B cell (primary cell): ENCODE measurements around the gene CASP2. TPM values are rescaled to one million over a fixed set of nuclear protein-coding genes. Genes with fewer than 3 reads are reported as not detected.
A peak's percentile ranks its signal among the peaks of the same experiment; 100 is the strongest.

ENCODE experiments used
- ATAC-seq: fragments of 200-7000 bp; cut with Tn5 transposase; one replicate; pipeline ENCODE4 v1.10.0; 2021; ENCODE audit warnings: low read depth, mild to moderate bottlenecking, moderate number of reproducible peaks, moderate library complexity
- CTCF ChIA-PET: fragments of 350-600 bp; sonication (Branson Sonifier 250); formaldehyde crosslinking; loops from one replicate; lab custom pipeline; 2021; ENCODE audit warnings: antibody characterized with exemption, inconsistent platforms; lab: Charles Lee
- POLR2A ChIA-PET: fragments of 350-600 bp; sonication (Branson Sonifier 250); formaldehyde crosslinking; loops from one replicate; lab custom pipeline; 2021; ENCODE audit warnings: antibody characterized with exemption; lab: Charles Lee
- DNase-seq: peaks from one replicate; pipeline ENCODE4 v3.0.0; 2013
- H2AFZ ChIP-seq: 2 replicates; pipeline ENCODE4 v1.6.1; 2012; ENCODE audit warnings: mild to moderate bottlenecking, low read depth, low read length; ENCODE audit not compliant: insufficient read depth, poor library complexity, severe bottlenecking
- H3K27ac ChIP-seq, 2 donors: 1 replicate in 1 of 2; 2 replicates in 1 of 2; pipeline ENCODE4 v1.5.1; 2012 to 2013; ENCODE audit warnings: low read length in 2 of 2, mild to moderate bottlenecking in 2 of 2, moderate library complexity in 1 of 2
- H3K27me3 ChIP-seq, 4 experiments: fragments of 200-600 bp in 1 of 4; sonication (generic) in 1 of 4; replicated peaks in 1 of 4; 1 replicate in 2 of 4; 2 replicates in 2 of 4; pipeline versions ENCODE4 v1.6.1 to v1.7.0; 2013 to 2016; ENCODE audit warnings: low read length in 3 of 4, mild to moderate bottlenecking in 2 of 4, mixed read lengths in 1 of 4, moderate library complexity in 1 of 4; ENCODE audit not compliant: insufficient read depth in 4 of 4, control insufficient read depth in 3 of 4; ENCODE audit errors: control extremely low read depth in 1 of 4
- H3K36me3 ChIP-seq, 2 experiments: replicated peaks in 1 of 2; 1 replicate in 1 of 2; 2 replicates in 1 of 2; pipeline versions ENCODE4 v1.6.1 to v1.7.1; 2013; ENCODE audit warnings: low read length in 1 of 2; ENCODE audit not compliant: insufficient read depth in 2 of 2, control insufficient read depth in 1 of 2; ENCODE audit errors: control extremely low read depth in 1 of 2, extremely low read depth in 1 of 2
- H3K4me1 ChIP-seq, 2 donors: fragments of 200-600 bp in 1 of 2; sonication (generic) in 1 of 2; 1 replicate in 1 of 2; 2 replicates in 1 of 2; pipeline versions ENCODE4 v1.5.1 to v1.6.1; 2013 to 2017; ENCODE audit warnings: low read length in 2 of 2; ENCODE audit not compliant: control insufficient read depth in 2 of 2, insufficient read depth in 2 of 2
- H3K4me2 ChIP-seq: replicated peaks from 2 replicates; pipeline ENCODE3; 2012; ENCODE audit warnings: mild to moderate bottlenecking, low read depth, low read length; ENCODE audit not compliant: poor library complexity, severe bottlenecking
- H3K4me3 ChIP-seq, 5 experiments: fragments of 200-600 bp in 1 of 5; sonication (generic) in 1 of 5; 1 replicate in 3 of 5; 2 replicates in 2 of 5; pipeline versions ENCODE4 v1.5.1 to v1.7.0; 2011 to 2016; ENCODE audit warnings: low read length in 4 of 5, mild to moderate bottlenecking in 4 of 5, low read depth in 2 of 5, control low read depth in 1 of 5, moderate library complexity in 1 of 5; ENCODE audit not compliant: insufficient read depth in 1 of 5; ENCODE audit errors: control extremely low read depth in 1 of 5, extremely low read depth in 1 of 5
- H3K79me2 ChIP-seq: fragments of 200-600 bp; sonication (generic); one replicate; pipeline ENCODE4 v1.6.0; 2016; ENCODE audit warnings: low read length; ENCODE audit not compliant: control insufficient read depth, insufficient read depth
- H3K9ac ChIP-seq: fragments of 200-600 bp; sonication (generic); 2 replicates; pipeline ENCODE4 v1.6.1; 2017; ENCODE audit warnings: mild to moderate bottlenecking, low read length, moderate library complexity
- H3K9me3 ChIP-seq, 3 donors: one replicate each; pipeline versions ENCODE4 v1.6.1 to v1.7.1; 2013; ENCODE audit warnings: low read length in 2 of 3; ENCODE audit not compliant: control insufficient read depth in 2 of 3, insufficient read depth in 1 of 3; ENCODE audit errors: control extremely low read depth in 1 of 3
- H4K20me1 ChIP-seq: 2 replicates; pipeline ENCODE4 v1.6.0; 2012; ENCODE audit warnings: mild to moderate bottlenecking, low read length; ENCODE audit not compliant: insufficient read depth, control insufficient read depth, poor library complexity, severe bottlenecking
- H3K27ac Mint-ChIP-seq: one replicate; pipeline ENCODE4 v1.8.0; 2021; ENCODE audit warnings: mixed read lengths
- H3K27me3 Mint-ChIP-seq: one replicate; pipeline ENCODE4 v1.8.0; 2021; ENCODE audit warnings: mixed read lengths
- H3K4me1 Mint-ChIP-seq: one replicate; pipeline ENCODE4 v1.8.0; 2021; ENCODE audit warnings: mixed read lengths
- H3K4me3 Mint-ChIP-seq: one replicate; pipeline ENCODE4 v1.8.0; 2021; ENCODE audit warnings: mixed read lengths
- H3K9me3 Mint-ChIP-seq: one replicate; pipeline ENCODE4 v1.8.0; 2022; ENCODE audit warnings: mixed read lengths; ENCODE audit not compliant: insufficient read depth
- CTCF ChIP-seq: fragments of 200-600 bp; IDR thresholded peaks from one replicate; pipeline ENCODE4 v1.8.0; 2022; ENCODE audit warnings: antibody characterized with exemption, mild to moderate bottlenecking
- EZH2 ChIP-seq: IDR thresholded peaks from 2 replicates; pipeline ENCODE4 v1.6.1; 2012; ENCODE audit warnings: borderline replicate concordance, low read depth, mild to moderate bottlenecking, moderate library complexity, low read length; ENCODE audit not compliant: insufficient read depth, poor library complexity, severe bottlenecking
- WGBS: methylation state at CpG from one replicate; pipeline ENCODE4 v1.1.5; 2013; ENCODE audit warnings: missing lambda C conversion rate; ENCODE audit not compliant: insufficient coverage; 5-methylcytosine and 5-hydroxymethylcytosine counted together
- intact Hi-C: fragments of 100-400 bp; cut with micrococcal nuclease; formaldehyde crosslinking; loops from one replicate; pipeline ENCODE4 v1.10.0; 2022
- polyA plus RNA-seq: library from polyadenylated mRNA; depleted of rRNA; stranded (reverse); fragments of >200 nt; gene quantifications from 2 replicates; pipeline ENCODE4 v1.2.3, GENCODE V29; 2012
- total RNA-seq, 2 donors: library from RNA; stranded (reverse); fragments of 120-200 nt in 1 of 2; gene quantifications; 1 replicate in 1 of 2; 2 replicates in 1 of 2; pipeline versions ENCODE4 v1.2.3 to v1.2.4, GENCODE V29; 2013 to 2022

Gene CASP2
- total and polyA plus RNA-seq, 2 donors (not counting 1 experiment from before 2014, with no cell fraction given): 29.2 to 66.5 TPM

GRCh38 chr7:143280566-143280965 is 7.6 kb upstream of the CASP2 start:
- no peak overlapping the region for H3K4me3 ChIP-seq
- H2AFZ ChIP-seq: peak overlapping the region; percentile 6
- ChIA-PET CTCF (interaction anchor here (1.8 to 1.9 kb wide), 2 partner anchors 19 to 40 kb away, joined by 8 to 12 read pairs; no protein-coding TSS in a partner anchor), POLR2A (interaction anchor here (0.5 kb wide), 1 partner anchor 9 kb away, joined by 6 read pairs; no protein-coding TSS in a partner anchor)
- TF ChIP-seq EZH2: no peak
- no peak for TF ChIP-seq CTCF
- peaks cover 18 to 25% of the 10 kb centered on the region in 2 donors for H3K4me1 ChIP-seq
- H3K36me3 ChIP-seq: no peaks in the 10 kb centered on the region
- Mint-ChIP-seq H3K27me3 (no peaks in the 10 kb centered on the region), H3K4me1 (peaks cover 33% of the 10 kb centered on the region), H3K27ac (no peak overlapping the region), H3K4me3 (no peak overlapping the region), H3K9me3 (no peaks in the 10 kb centered on the region)
- H3K27me3 ChIP-seq: no peaks in the 10 kb centered on the region
- H4K20me1 ChIP-seq: no peaks in the 10 kb centered on the region
- no peak overlapping the region for H3K27ac ChIP-seq
- no CpG with 5 or more reads among the region's 2 CpGs for WGBS
- no peaks in the 10 kb centered on the region for H3K9me3 ChIP-seq
- no peak for ATAC-seq
- H3K4me2 ChIP-seq: no peak overlapping the region
- intact Hi-C loops: no loop called here
- H3K79me2 ChIP-seq: no peaks in the 10 kb centered on the region
- H3K9ac ChIP-seq: no peak overlapping the region
- no peak for DNase-seq

- intact Hi-C loops: no loop called here
- TF ChIP-seq EZH2 (no peak), CTCF (no peak)
- no CpG with 5 or more reads among the region's 2 CpGs for WGBS
- no peaks in the 10 kb centered on the region for H3K27me3 ChIP-seq
- CTCF ChIA-PET: interaction anchor here (0.7 to 0.8 kb wide), 3 partner anchors 10 to 41 kb away, joined by 3 to 4 read pairs (median 4); no protein-coding TSS in a partner anchor
- no peak overlapping the region for H3K27ac ChIP-seq
- H3K4me2 ChIP-seq: no peak overlapping the region
- Mint-ChIP-seq H3K27ac (no peak overlapping the region), H3K9me3 (no peaks in the 10 kb centered on the region), H3K4me1 (peaks cover 33% of the 10 kb centered on the region), H3K4me3 (no peak overlapping the region), H3K27me3 (no peaks in the 10 kb centered on the region)
- no peak overlapping the region for H2AFZ ChIP-seq
- H3K4me3 ChIP-seq: no peak overlapping the region
- DNase-seq (no peak), ATAC-seq (no peak)
- no peak overlapping the region for H3K9ac ChIP-seq
- no peaks in the 10 kb centered on the region for H4K20me1 ChIP-seq
- H3K9me3 ChIP-seq: no peaks in the 10 kb centered on the region
- peaks cover 18 to 25% of the 10 kb centered on the region in 2 donors for H3K4me1 ChIP-seq
- H3K79me2 ChIP-seq: no peaks in the 10 kb centered on the region
- no peaks in the 10 kb centered on the region for H3K36me3 ChIP-seq
- POLR2A ChIA-PET: no interaction called here
Measured at GRCh38 chr7:143281529-143281928, 6.6 kb upstream of the CASP2 start.
